Liver (tissue), 3 donors: ENCODE measurements around the gene APBA1.

Experiments used
- CTCF ChIP-seq: fragments of 150-350 bp; IDR thresholded peaks from 2 replicates; pipeline ENCODE4 v1.5.1; 2017; ENCODE audit warnings: improper control_type of control experiment, low read depth, low read length; ENCODE audit not compliant: missing input control
- GABPA ChIP-seq, 2 donors: IDR thresholded peaks in 1 of 2; conservative IDR thresholded peaks in 1 of 2; 2 replicates each; pipeline ENCODE4 v1.6.1; 2016; ENCODE audit warnings: antibody characterized with exemption in 2 of 2, mild to moderate bottlenecking in 1 of 2, moderate library complexity in 1 of 2
- JUND ChIP-seq, 2 donors: IDR thresholded peaks; 2 replicates each; pipeline ENCODE4 v1.6.1; 2016; ENCODE audit warnings: antibody characterized with exemption in 2 of 2
- MAX ChIP-seq: IDR thresholded peaks from 2 replicates; pipeline ENCODE4 v1.6.1; 2016; ENCODE audit warnings: antibody characterized with exemption
- RAD21 ChIP-seq, 2 donors: IDR thresholded peaks; 2 replicates each; pipeline ENCODE4 v1.6.1; 2016; ENCODE audit warnings: antibody characterized with exemption in 2 of 2, mild to moderate bottlenecking in 2 of 2
- YY1 ChIP-seq: IDR thresholded peaks from 2 replicates; pipeline ENCODE4 v1.6.1; 2016; ENCODE audit warnings: antibody characterized with exemption, mild to moderate bottlenecking
- donor health status: healthy.
- donor health status: healthy.

- TF ChIP-seq RAD21 (IDR thresholded peaks at IDR 0.05) (no peak), CTCF (no peak), GABPA (IDR thresholded peaks at IDR 0.05 in 1 of 2, conservative IDR thresholded peaks at IDR 0.05 in 1 of 2) (no peak), MAX (no peak), JUND (IDR thresholded peaks at IDR 0.05) (no peak), YY1 (no peak)
Measured at GRCh38 chr9:69461103-69461887, 210.9 kb downstream of the APBA1 start.
